SK-N-MC (cell line): ENCODE data around the gene ABCF2.

Experiments
- EZH2 ChIP-seq: fragments of 200-600 bp; sonication (generic); IDR thresholded peaks from one replicate; pipeline ENCODE4 v1.6.1; 2017; ENCODE audit warnings: antibody characterized with exemption
- POLR2AphosphoS5 ChIP-seq: IDR thresholded peaks from 2 replicates; pipeline ENCODE4 v1.6.1; 2012; ENCODE audit warnings: mild to moderate bottlenecking, low read depth, low read length, borderline replicate concordance

DNA sequence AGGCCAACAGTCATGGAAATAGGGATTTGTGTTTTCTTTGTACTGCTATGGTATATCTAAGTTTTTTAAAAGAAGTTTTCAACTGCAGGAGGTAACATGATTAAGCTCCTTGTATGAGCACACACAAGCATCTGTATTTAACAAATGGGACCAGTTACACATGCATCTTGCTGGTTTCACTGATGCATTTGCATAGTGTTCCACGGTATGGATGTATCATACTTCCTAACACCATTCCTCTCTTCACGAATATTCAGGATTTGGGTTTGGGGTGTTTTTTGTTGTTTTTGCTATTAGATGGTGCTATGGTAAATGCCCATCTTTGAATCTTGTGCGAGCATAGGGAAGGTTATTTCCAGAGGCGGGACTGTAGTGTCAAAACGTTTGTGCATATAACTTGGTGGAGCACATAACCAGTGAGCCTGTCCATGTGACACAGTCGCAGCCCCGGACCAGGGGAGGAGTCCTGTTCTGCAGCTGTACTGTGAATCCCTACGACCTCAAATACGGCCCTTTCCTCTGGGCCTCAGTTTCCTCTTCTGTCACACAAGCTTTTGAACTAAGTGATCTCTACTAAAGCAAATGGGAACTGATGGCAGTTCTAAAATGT lies 18.6 kb downstream of the ABCF2 start:
- TF ChIP-seq POLR2AphosphoS5 (no peak), EZH2 (no peak)
